ENCODE measurements around the gene PHF12.
"Not testable (repeated sequence)": the region's sequence is repeated elsewhere in the genome, so short reads cannot be mapped to it uniquely, and the experiment has no call there.

PHF12 gene

DNA sequence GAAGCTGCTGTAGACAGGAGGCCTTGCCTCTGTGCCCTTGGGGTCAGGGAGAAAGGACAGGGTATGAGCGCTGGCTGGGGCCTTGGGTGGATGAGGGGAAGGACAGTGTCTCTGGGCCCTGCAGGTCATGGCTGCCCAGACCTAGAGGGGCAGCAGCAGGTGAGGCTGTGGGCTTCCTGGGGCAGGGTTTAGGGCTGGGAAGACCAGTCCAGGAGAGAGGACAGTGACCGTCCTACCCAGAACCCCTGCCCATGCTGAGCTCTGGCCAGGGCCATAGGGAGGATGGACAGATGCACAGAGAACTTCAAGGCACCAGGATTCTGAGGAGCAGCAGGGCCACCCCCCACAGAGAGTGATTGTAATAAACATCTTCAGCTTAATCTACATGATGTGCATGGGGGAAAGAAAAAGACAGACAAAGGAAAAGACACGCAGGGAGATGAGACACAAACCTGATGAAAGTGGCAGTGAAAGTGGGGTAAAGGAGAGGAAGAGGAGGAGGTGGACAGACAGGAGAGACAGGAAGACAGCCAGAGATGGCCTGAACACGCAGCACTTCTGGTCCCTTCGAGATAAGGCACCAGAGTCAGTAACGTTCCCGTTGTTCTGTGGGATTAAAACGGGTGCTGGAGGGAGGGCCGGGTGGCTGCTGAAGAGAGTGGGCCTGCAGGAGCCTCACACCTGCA, 71.3 kb downstream of the PHF12 start:
- no peak for DNase-seq

DNA sequence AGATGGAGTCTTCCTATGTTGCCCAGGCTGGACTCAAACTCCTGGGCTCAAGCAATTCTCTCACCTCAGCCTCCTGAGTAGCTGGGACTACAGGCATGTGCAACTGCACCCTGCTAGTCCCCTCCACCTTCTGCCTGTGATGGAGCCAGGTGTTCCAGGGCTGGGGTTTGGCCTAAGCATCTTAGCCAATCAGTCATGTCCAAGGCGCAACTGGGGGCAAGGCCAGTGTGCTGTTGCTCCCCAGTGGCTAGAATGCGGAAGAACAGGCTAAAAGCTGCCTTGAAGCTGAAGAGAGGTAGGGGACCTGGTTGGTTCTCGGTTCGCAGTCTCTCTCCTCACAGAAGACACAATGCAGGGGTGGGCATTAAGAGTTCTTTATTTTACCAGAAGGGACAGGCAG, 72.3 kb downstream of the PHF12 start:
- DNase-seq, result peak; percentile 15

GRCh38 chr17:28878158-28878910, 73.0 kb downstream of the PHF12 start:
- DNase-seq, result no peak

DNA sequence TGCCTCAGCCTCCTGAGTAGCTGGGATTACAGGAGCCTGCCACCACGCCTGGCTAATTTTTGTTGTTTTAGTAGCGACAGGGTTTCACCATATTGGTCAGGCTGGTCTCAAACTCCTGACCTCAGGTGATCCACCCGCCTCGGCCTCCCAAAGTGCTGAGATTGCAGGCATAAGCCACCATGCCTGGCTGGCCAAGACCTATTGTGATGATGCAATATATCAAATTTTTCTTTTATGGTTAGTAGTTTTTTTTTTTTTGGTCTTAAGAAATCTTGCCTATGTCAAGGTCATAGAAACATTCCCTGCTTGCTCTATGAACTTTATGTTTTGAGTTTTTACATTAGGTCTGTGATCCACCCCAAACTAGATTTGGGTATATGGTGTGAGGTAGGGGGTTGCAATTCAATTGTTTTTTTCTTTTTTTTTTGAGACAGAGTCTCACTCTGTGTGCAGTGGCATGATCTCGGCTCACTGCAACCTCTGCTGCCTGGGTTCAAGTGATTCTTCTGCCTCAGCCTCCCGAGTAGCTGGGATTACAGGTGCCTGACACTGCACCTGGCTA, 74.1 kb downstream of the PHF12 start:
- not testable (repeated sequence) for DNase-seq

DNA sequence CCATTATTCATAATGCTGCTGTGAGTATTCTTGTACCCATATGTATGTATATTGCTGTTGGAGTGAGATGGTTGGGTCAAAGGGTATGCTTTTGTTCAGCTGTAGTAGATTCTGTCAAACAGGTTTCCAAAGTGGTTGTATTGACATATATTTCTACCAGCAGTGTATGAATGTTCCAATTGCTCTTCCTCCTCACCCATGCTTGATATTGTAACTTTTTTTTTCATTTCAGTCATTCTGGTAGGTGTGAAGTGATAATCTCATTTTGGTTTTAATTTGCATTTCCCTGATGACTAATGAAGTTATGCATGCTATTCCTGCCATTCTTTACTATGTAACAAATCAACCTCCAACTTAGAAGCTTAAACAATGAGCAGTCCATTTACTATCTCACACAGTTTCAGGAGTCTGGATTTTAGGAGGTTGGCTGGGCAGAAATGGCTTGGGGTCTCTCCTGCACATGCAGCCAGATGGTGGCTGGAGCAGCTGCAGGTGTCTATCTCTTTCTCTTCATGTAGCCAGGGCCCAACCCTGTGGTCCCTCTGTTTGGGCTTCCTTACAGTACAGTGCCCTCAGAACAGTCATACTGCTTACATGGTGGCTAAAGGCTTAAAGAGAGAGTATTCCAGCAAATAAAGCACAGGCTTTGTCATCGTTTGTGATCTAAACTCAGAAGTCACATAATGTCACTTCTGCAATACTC, 75.3 kb downstream of the PHF12 start:
- DNase-seq, result no peak

DNA sequence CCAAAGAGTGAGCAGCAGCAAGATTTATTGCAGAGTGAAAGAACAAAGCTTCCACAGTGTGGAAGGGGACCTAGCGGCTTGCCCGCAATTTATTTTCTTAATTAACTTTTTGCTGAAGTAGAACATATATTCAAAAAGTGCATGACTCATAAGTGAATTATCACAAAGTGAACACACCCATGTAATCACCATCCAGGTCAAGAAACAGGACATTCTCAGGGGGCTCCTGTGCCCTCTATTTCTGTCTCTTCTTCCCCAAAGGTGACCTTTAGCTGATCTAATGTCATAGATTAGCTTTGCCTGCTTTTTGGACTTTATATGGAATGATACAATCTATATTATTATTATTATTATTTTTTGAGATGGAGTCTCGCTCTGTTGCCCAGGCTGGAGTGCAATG, 76.6 kb downstream of the PHF12 start:
- no peak for DNase-seq

GRCh38 chr17:28873839-28874238, 77.5 kb downstream of the PHF12 start:
- DNase-seq, result no peak

DNA sequence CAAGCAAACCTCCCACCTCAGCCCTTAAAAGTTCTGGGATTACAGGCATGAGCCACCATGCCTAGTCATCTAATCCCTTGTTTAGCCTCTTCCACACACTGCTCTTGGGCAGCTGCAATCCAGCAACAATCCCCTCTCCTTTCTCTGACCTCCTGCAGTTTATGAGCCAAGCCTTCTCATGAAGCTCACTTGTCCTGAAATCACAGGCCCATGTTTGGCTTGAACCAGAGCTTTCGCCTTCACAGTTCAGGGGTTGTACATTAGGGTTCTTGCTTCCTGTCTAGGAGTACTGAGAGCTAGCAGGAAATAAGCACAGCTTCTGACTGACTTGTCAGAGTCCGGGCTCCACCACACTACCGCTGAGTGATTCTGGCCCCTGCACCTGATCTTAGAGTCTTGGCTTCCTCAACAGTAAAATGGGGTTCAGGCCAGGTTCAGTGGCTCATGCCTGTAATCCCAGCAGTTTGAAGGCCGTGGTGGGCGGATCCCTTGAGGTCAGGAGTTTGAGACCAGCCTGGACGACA, 80.2 kb downstream of the PHF12 start:
- DNase-seq, result no peak

- DNase-seq, result no peak
These were observed 84.0 kb downstream of the PHF12 start for GRCh38 chr17:28867276-28867675.

DNA sequence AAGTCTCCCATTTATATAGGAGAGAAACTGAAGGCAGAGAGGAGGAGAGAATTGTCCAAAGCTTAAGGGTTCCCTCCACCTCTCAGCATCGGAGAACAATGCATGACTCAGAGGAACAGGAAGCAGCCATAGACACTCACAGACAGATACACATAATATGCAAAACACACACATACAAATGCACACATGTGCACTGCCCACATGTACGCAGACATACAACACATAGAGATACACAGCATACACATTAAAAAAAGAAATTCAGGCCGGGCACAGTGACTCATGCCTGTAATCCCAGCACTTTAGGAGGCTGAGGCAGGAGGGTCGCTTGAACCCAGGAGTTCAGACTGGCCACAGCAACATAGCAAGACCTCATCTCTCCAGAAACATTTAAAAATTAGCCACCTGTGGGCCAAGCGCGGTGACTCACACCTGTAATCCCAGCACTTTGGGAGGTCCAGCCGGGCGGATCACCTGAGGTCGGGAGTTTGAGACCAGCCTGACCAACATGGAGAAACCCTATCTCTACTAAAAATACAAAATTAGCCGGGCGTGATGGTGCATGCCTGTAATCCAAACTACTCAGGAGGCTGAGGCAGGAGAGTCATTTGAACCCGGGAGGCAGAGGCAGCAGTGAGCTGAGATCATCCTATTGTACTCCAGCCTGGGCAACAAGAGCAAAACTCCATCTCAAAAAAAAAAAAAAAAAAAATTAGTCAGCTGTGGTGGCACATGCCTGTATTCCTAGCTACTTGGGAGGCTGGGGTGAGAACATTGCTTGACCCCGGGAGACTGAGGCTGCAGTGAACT, 85.2 kb downstream of the PHF12 start:
- no peak for DNase-seq

DNA sequence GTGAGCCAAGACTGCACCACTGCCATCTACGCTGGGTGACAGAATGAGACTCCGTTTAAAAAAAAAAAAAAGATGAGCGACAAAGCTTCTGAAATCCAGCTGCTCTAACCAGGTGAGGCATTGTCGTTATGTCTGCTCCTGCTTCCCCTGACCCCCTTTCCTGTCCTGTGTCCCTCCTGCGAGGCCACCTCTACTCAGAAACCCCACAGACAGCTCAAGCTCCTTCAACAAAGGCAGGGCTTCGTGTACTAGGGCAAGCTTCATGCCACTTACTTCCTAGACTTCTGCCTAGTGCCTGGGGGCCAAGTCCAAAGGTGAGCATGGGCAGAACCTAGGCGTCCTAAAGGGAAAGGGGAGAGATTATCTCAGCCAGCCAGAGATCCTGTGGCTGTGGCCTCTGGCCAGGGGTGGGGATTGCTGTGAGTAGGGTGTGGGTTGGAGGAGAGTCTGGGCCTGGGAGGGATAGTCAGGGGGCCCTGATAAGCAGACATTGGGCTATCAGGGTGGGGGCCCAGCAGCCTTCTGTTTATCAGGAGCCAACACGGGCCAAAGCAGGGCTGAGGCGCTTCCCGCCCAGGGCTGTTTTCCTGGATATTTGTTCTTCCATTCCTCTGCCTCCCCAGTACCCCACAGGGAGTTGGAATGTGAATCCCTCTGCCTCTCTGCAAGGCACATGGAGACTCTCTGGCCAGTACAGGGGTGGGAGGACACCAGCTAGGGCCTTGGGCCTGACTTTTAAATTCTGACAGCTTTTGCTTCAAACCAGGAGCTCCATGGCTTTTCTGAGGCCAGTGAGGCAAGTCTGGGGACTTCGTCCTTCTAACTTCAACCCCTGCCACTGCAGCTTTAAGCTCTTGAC, 86.1 kb downstream of the PHF12 start:
- no peak for DNase-seq

DNA sequence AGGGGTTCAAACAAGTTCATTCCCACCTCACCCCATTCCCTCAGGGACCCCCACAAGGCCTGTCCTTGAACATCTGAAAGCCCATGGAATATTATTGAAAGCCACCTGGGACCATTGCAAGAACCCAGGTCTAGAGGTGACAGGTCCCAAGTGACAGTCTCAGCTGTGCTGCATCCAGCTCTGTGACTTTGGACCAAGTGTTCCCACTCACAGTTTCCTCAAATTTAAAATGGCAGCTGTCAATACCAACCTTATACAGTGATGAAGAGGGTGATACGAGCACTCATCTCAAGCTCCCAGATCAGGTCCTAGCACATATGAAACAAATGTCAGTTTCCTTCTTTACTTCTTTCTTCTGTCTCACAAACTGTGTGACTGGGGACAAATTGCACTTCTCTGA, 87.4 kb downstream of the PHF12 start:
- no peak for DNase-seq

- no peak for DNase-seq
These were observed 88.8 kb downstream of the PHF12 start for GRCh38 chr17:28862561-28862960.

- no peak for DNase-seq
These were observed 89.7 kb downstream of the PHF12 start for GRCh38 chr17:28861393-28862203.

- DNase-seq, result no peak
These were observed 90.9 kb downstream of the PHF12 start for GRCh38 chr17:28860363-28860808.

DNA sequence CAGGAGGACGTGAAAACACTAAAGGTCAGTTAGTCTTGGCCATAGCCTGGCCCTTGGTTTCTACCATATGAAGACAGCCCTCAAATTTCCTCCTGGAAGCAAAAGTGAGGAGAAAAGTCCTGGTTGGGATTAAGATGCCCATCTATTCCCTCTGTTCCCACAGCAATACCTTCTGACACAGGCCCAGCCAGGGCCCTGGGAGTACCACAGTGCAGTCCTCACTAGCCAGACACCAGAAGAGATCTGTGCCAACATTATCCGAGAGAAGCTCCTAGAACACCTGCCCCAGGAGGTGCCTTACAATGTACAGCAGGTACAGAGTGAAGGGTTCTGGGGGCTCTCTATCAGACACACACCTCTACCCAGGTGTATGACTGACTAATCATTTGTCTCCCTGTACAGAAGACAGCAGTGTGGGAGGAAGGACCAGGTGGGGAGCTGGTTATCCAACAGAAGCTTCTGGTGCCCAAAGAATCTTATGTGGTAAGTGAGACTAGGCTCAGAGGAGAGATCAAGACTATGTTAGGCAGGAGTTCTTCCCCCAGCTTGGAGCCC, 92.4 kb downstream of the PHF12 start:
- no peak for DNase-seq

GRCh38 chr17:28857905-28858800, 93.2 kb downstream of the PHF12 start:
- DNase-seq, result no peak

- no peak for DNase-seq
These were observed 95.2 kb downstream of the PHF12 start for GRCh38 chr17:28856028-28856574.

GRCh38 chr17:28855336-28855679, 96.0 kb downstream of the PHF12 start:
- DNase-seq, result no peak

All from midbrain (tissue), 1 donor.